Non-pigmented ciliary epithelial cell (primary cell): ENCODE data around the gene ABHD2.
"Not testable (repeated sequence)": the region's sequence is repeated elsewhere in the genome, so short reads cannot be mapped to it uniquely, and the experiment has no call there.

ENCODE experiments used
- DNase-seq: peaks from one replicate; pipeline ENCODE4 v3.0.0-alpha.2; 2010; ENCODE audit warnings: low read depth

The ABHD2 gene

GRCh38 chr15:89139613-89140499 lies 51.6 kb downstream of the ABHD2 start:
- DNase-seq: no peak

GRCh38 chr15:89140595-89140994 lies 52.3 kb downstream of the ABHD2 start:
- no peak for DNase-seq

GRCh38 chr15:89141159-89141558 lies 52.9 kb downstream of the ABHD2 start:
- not testable (repeated sequence) for DNase-seq

GRCh38 chr15:89141885-89142284 lies 53.6 kb downstream of the ABHD2 start:
- no peak for DNase-seq

GRCh38 chr15:89142423-89142822 lies 54.2 kb downstream of the ABHD2 start:
- DNase-seq: no peak

GRCh38 chr15:89143503-89144162 lies 55.4 kb downstream of the ABHD2 start:
- DNase-seq: peak; percentile 49

- DNase-seq: no peak
These were observed 56.2 kb downstream of the ABHD2 start for GRCh38 chr15:89144491-89144890.

- DNase-seq: no peak
These were observed 58.1 kb downstream of the ABHD2 start for GRCh38 chr15:89146366-89146765.

GRCh38 chr15:89148126-89148525 lies 59.9 kb downstream of the ABHD2 start:
- DNase-seq: no peak

- DNase-seq: no peak
These were observed 61.3 kb downstream of the ABHD2 start for GRCh38 chr15:89149501-89150101.

GRCh38 chr15:89150287-89150686 lies 62.0 kb downstream of the ABHD2 start:
- DNase-seq: no peak

GRCh38 chr15:89150762-89151664 lies 62.8 kb downstream of the ABHD2 start:
- DNase-seq: no peak

- no peak for DNase-seq
These were observed 66.9 kb downstream of the ABHD2 start for GRCh38 chr15:89155122-89155521.

- no peak for DNase-seq
These were observed 67.4 kb downstream of the ABHD2 start for GRCh38 chr15:89155656-89156055.

- no peak for DNase-seq
These were observed 68.8 kb downstream of the ABHD2 start for GRCh38 chr15:89157061-89157460.

- DNase-seq: no peak
These were observed 69.8 kb downstream of the ABHD2 start for GRCh38 chr15:89157918-89158564.

- DNase-seq: no peak
These were observed 73.4 kb downstream of the ABHD2 start for GRCh38 chr15:89161666-89162065.

GRCh38 chr15:89163271-89164055 lies 75.2 kb downstream of the ABHD2 start:
- DNase-seq: no peak

- no peak for DNase-seq
These were observed 76.5 kb downstream of the ABHD2 start for GRCh38 chr15:89164712-89165211.

- no peak for DNase-seq
These were observed 77.4 kb downstream of the ABHD2 start for GRCh38 chr15:89165677-89166076.
